Neural cell (in vitro differentiated cells): ENCODE data around the gene LIMCH1.

Source experiments
- CTCF ChIP-seq: fragments of 450-650 bp; IDR thresholded peaks from 2 replicates; pipeline ENCODE4 v1.5.1; 2014; ENCODE audit warnings: antibody characterized with exemption, mild to moderate bottlenecking, moderate library complexity; ENCODE audit not compliant: poor library complexity, severe bottlenecking
- EP300 ChIP-seq: fragments of 450-650 bp; conservative IDR thresholded peaks from 2 replicates; pipeline ENCODE4 v1.6.1; 2014; ENCODE audit warnings: antibody characterized with exemption, mild to moderate bottlenecking, moderate library complexity; ENCODE audit not compliant: poor library complexity, severe bottlenecking
- EZH2 ChIP-seq: fragments of 200-600, 300-800 bp; shearing (Covaris generic), sonication (generic); IDR thresholded peaks from 2 replicates; pipeline ENCODE4 v1.6.1; 2014; ENCODE audit warnings: antibody characterized with exemption, low read length, borderline replicate concordance, mild to moderate bottlenecking; ENCODE audit not compliant: insufficient read depth, poor library complexity, severe bottlenecking
- MXI1 ChIP-seq: fragments of 450-650 bp; conservative IDR thresholded peaks from 2 replicates; pipeline ENCODE4 v1.6.1; 2014; ENCODE audit warnings: antibody characterized with exemption, mild to moderate bottlenecking; ENCODE audit not compliant: poor library complexity, severe bottlenecking
- POLR2AphosphoS5 ChIP-seq: IDR thresholded peaks from 2 replicates; pipeline ENCODE4 v1.6.1; 2012

DNA sequence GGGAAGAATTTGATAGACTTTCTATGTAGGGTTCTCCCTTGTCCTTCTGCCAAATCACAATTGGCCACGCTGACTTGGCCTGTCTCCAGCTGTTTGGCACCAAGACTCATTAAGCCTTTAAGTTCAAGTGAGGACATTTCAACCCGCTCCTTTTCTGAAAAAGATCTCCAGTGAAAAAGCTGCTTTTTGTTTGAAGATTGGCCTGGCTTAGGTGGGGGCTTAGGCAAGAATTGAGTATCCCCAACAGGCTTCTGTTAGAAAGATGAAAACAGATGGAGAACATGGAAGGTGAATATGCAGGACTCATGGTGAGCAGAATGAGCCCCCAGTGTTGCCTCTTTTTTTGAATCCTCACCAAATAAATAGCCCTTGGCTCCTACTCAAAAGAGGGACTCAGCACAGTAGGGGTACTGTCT is 28.5 kb upstream of the LIMCH1 start:
- TF ChIP-seq CTCF (no peak), MXI1 (no peak), EZH2 (no peak), POLR2AphosphoS5 (no peak), EP300 (no peak)
